Measurements from ENCODE around the gene FYN.

FYN gene

DNA sequence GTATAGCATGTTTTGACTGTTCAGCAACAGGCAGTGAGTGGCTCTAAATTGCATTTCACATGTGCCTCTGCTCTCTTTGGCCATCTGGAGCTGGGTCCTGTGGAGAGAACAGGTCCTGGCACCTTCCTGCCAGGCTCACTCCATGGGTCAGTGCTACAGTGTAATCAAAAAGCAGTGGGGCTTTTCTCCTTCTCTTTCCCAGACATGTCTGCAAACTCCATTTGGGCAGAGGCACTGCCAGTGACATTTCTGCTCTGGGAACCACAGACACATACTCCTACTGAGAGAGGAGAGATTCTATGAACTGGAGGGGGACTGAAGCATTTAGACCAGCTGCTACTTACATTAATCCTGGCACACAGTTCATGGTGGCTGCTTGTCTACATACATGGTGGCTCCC, 199.3 kb downstream of the FYN start:
- DNase-seq: peak; percentile 36 to 71

DNA sequence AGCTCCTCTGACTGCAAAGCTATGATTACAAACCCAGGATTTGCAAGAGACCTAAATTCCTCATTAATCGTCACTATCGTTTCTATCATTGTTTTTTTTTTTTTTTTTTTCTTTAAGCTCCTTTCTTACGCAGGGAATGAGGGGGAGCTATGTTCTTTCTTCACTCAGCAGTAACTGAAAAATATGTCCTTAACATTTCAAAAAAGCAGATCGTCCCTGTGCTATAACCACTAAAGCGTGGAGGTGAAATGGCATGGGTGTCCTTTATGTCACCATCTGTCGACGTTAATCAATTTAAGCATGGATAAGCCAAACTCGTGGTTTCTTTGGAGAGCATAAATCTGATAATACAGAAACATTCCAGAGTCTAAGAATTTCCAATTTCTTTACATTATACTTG, 199.7 kb downstream of the FYN start:
- no peak for DNase-seq

DNA sequence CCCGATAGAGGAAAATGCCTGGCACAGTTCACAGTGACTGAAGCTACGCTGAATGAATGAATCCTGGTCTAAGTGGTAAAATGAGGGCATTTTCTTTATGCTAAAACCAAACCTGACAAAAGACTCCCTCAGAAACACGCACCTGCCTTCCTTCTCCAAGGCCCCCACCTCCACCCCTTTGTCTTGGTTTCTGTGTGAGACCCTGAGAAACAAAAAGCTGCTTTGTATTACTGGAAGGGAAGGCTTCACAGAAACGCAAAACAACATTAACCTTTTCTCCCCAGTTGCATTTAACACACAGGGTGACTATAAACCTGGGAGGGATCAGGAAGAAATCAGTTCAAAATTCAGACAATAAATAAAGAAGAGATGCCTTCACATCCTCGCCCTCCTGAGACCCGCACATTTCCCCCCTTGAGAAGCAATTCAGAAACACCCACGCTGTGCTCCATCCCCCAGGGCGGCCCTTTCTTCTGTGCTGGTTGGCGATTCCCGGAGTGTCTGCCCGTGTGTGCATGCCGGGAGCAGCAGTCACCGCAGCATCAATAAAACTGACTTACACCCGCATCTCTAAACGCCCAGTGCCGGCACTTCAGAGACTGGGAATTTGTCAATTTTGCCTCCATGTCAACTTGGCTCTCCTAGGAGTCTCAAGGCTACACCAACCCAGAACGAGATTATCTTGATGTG, 200.3 kb downstream of the FYN start:
- DNase-seq: no peak

DNA sequence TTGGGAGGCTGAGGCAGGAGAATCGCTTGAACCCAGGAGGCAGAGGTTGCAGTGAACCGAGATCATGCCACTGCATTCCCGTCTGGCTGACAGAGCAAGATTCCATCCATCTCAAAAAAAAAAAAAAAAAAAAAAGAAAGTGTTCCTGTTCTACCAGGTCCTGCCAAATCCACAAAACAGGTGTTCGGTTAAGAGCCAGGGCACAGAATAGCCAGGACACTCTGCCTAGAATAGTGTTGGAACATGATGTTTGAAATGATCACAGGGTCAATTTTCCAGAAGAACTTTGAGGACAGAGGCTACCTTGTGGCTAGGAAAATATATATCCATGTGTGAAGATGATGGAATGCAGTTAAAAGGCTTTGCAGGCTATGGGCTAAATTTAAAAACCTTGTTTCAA, 203.9 kb downstream of the FYN start:
- no peak for DNase-seq

DNA sequence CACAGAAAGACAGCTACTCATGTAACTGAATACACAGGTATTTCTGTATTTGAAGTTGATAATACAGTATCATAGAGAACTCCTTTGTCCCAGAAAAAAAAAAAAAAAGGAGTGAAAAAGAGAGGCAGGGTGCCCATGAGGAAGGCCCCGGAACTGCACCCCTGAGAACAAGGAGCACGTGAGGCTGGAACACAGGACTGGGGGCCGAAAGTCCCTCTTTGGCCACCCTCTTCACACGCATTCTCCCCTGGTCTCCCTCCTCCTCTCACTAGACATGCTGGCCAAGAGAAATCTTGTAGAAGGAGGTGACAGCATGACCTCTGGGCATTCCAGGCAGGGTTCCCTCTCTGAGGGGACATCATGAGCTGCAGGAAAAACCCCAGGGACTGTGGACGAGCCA, 204.8 kb downstream of the FYN start:
- no peak for DNase-seq

DNA sequence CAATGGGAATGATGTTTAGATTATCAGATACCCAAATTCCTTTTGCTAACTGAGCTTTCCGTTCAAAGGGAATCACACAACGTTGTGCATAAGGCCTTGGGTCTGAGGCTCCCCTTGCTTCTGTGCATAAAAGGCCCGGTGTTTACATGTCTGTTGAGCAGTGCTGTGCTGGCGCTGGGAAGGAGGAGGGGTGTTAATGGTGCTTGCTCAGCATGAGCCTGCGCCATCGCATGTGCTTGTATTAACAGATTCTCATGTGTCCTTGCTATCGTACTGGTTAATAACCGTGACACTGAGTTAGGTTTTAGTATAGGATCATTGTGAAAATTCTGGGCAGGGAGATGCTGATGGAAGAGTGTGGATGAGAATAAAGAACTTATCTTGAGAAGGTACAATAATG, 205.3 kb downstream of the FYN start:
- no peak for DNase-seq

DNA sequence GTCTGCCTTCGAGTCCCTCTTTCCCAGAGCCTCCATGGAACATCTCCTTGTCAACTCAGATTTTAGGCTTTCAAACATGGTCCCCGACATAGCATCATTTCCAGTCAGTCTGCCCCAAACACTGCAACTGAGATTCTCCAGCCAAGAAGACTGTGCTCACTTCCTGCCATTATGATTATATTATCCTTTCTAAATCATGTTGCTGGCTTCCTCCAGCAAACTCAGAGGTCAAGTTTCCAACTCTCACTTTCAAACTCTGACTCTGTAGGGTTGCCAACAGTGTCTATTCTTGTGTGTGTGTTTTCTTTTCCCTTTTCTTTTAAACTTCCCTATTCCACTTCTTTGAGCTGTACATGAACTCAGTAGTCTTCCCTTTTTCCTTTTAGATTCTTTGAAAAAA, 206.4 kb downstream of the FYN start:
- no peak for DNase-seq

DNA sequence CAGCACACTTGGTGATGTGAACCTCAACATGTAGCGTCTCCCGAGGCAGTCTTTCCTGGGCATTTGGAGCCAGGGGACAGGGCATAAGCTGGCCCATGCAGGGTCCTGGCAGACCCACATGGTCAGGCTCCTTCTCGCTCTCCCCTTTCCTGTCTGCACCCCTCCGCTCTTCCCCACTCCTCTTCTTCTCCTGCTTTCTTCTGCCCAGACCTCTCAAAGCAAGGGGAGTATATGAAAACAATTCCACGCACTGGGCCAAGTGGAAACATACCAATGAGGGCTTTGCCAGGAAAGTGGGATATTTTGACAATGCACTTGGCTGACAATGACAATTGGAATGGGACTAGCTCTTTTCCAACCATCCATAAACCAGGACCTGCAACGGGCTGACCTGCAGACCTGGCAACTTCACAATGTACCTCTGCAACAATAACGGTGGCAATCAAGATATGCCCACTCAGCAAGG, 208.7 kb downstream of the FYN start:
- peak; percentile 19 to 32 for DNase-seq

DNA sequence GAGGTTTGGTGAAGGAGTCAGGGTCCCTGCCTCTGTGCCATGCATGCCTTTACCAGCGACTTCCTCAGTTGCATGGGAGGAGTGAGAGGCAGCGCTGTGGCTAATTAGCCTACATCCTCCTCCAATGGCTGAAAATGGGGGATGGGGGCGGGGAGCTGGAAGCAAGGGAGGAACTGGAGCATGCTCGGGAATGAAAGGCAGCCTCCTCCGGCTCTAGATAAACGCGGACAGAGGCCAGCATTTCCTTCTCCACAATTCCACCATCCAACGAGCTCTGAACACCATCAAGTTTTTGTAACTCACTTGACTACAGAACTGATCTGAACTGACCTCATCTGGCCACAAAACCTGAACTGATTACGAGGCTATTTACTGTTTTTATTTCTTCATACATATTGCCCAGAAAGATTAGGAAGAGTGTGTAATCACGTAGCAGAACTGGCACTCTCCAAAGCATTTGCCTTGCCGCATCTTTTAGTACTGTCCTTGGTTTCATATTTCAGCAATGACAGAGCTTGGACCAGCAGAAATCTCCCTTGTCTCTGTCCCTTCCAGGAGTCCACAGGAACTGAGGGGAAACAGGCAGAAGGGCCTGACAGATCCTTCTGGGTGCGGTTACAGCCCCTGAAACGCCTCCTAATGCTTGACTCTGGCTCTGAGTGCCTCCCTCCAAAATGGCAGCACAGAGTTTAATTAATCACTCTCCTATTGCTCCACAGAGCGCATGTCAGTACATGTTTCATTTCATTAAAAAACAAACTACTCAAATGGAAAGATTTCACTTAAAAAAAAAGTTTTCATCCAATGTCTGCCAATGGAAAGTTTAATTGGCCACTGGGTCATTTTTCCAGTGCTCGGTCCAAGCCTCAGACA, 209.3 kb downstream of the FYN start:
- DNase-seq: no peak

DNA sequence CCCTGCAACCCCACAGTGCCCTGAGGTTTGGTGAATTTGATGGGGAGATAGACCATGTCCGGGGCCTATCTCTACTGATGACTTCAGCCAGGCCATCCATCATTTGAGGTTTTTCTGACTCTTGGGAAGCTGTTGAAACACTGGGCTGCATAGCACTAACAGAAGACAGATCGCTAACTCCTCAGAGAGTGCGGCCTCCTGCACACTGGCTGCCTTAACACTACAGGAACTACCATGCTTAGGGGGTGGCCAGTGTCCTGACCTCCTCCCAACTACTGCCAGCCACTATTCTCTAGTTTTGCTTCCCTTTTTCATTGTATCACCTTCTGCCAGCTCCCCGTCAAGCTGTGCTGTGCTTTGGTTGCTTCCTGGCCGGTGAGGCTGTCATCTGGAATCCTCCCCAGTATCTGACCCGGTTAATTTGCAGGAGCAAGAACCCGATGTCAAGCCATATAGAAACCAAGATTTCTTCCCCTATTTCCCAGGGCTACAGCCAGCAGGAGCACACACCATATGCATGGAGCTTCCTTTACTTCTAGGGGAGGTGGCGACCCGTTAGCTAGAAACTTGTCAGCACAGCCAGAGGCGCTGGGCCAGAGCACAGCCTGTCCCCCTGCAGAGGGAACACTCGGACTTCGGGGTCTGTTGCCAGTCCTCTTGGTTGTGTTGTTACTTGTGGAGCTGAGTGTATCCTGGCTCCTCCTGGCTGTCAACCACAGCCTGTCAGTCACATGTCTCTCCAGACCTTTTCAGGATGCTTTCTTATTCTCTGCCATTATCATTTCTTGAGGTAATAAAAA, 210.3 kb downstream of the FYN start:
- DNase-seq: peak; percentile 34 to 62

DNA sequence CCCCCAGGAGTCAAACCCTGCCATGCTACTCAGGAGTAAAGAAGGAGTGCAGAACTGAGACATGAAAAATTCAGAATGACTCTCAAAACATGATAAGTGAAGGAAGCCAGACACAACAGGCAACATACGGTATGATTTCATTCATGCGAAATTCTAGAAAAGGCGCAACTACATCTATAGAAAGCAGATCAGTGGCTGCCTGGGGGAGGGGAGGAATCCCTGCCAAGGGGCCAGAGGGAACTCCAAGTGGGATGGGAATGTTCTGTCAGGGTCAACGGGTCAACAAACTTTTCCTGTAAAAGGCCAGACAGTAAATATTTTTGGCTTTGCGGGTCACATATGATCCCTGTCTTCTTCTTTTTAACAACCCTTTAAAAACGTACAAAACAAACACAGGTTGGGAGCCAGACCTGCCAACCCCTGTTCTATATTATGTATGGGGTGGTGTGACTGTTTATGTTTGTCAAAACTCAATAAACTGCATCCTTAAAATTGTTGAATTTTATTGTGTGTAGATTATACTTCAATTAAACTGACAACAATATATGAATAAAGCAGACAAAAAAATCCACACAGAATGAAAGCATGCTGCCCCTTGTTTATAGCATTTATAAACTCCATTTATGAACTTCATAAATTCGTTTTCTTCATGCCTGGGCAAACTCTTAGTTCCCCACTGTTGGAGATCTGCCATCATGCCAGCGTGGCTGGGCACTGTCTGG, 211.0 kb downstream of the FYN start:
- no peak for DNase-seq

DNA sequence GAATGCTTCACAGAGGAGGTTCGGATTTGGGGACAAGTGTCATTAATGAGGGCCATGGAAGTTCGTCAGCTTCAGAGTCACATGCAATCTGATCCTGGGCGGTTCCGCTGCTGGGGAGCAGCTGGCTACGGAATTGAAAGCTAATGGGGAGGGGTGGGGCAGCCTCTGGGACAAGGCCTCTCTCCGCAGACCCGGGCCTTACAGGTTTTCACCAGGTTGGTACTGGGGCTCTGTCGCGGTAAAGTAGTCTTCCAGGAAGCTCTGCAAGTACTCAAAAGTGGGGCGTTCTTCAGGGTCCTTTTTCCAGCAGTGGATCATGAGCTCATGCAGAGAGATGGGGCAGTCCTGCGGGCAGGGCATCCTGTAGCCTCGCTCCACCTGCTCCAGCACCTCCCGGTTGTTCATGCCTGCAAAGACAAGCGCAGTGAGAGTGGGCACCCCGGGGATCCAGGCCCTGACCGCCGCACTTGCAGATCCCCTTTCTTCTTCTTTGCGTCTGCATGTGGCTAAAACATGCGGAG, 211.7 kb downstream of the FYN start:
- DNase-seq: no peak

DNA sequence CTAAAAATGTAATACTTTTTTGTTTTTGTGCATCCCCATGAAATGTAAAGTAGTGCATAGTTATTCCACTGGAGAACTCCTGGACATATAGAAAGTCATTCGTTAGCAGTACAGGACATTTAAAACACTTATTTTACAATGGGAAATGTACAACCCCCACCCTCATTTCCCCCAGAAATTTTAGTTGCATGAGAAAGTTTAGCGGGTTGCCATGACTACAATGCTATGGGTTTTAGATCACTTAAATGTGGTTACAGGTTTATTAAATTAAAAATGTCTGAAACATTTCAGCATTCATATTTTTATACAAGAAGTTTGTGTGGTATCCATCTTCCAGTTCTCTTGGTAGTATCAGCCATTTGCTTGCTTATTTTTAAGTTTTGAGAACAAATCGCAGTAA, 212.7 kb downstream of the FYN start:
- DNase-seq: no peak

DNA sequence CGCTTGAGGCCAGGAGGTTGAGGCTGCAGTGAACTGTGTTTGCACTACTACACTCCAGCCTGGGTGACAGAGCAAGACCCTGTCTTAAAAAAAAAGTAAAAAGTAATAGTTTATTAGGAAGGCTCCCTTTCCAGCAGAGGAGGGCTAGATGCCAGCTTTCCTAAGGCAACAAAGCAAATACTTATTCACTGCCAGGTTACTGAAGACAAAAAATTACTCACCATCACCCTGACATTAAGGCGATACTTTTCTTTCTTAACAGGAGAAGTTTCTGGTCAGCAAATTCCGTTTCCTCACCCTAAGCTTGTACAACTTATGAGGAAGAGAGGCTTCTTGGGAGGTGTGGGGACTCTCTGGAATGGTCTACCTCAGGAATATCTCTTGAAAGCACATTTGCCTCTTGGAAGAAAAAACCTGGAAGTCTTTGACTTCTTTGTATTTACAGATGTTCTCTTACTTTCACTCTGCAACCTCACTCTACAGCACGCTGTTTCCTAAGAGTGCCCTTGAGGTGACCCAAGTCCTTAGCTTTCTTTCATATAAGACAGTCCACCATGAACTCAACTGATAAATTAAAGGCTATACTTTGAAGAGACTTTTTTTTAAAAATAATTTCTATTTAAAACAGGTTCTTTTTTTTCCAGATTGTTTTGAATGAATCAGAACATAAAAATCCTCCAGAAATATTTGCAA, 214.6 kb downstream of the FYN start:
- DNase-seq: no peak

DNA sequence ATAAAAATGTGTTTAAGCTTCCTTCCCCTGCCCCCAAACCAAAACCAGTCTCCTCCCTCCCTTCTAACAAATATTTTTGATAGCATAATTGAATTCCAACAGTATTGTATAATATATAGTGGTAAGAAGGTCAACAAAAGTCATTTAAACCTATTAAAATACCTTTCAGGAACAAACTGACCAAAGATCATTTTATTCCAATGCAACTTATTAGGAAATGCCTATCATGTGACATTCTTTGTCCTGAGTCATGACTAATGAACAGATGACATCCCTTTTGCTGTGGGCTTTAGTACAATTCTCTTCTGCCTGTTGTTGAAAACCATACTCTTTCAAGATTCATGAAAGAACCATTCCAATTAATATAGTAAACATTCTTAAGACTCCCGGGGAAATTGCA, 216.1 kb downstream of the FYN start:
- no peak for DNase-seq

DNA sequence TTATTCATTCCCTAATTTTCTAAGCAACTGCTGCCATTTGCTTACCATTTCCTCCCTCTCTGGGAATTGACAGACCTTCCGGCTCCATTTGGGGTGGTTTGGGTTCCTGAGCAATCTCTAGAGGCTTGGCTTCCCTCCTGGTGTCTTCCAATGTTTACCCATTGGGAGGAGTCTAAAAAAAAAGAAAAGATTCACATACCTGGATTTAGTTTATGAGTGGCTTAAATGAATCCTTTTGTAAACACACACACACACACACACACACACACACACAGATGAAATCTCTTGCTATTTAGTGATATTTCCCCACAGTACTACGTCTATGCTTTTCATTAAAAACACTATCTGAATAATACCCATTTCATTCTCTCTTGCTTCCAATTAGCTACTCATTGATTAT, 219.3 kb downstream of the FYN start:
- DNase-seq: no peak

DNA sequence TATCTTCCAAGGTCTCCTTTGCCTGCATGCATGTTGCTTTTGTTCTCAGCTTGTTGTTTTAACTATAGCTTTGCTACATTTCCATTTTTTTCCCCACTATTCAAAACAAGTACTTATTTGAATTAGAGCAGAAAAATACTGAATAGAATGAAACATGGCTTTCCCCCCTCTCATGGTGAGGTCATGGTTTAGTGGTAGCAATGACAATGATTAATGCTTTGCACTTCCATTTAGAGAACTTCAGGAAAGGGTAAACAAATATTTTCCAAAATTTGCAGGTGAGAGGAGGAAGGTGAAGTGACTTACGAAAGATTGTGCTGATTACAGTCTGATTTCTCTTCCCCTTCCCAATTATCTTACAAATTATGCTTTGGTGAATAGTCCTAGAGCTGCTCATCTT, 219.8 kb downstream of the FYN start:
- no peak for DNase-seq

DNA sequence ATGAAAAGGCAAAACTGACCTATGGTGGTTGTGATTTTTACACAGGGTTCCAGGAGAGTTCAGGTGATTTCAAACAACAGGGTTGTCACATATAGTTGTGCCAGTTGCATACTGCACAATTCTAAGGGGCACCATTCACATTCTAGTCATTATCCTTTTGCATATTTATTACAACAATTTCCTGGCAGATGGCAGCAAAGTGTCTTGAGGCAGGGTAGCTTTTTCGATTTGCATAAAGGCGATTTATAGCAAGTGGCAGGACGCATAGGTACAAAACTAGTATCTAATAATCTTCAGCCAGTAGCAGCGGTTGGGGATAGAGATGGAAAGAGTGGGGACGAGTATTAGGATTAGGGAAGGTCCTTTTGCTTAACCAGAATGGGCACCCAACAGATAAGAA, 221.1 kb downstream of the FYN start:
- no peak for DNase-seq

DNA sequence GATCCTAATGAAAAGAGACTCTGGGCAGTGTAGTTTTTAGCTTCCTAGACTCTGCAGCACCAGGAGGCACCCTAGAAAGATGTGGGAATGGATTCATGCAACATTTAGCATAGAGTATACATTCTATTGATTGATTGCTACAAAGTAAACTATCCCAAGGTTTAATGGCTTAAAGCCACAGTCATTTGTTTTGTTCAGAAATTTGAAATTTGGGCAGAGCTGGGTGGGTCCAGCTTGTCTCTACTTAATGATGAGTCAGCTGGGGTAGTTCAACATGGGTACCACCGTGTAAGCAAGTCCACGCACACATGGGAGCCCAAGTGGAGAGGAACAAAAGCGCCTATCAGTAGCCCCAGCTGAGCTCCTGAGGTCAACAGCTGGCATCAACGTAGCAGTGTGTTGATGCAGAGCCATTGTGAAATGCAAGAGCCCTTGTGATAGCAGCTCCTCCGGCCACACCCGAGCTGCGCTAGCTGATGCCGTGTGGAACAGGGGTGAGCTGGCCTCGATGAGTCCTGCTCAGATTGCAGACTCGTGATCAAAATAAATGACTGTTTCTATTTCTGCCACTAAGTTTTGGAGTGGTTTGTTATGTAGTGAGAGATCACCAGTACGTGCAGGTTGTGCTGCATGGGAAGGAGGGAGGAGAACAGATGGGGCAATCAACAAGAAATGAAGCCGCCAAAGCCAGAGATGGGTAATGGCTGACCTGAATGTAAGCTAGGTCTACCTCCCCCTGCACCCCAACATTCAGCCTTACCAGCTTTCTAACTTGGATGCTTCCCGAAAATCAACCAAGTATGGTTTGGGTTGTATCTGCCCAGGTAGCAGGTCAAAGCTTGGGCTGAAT, 221.8 kb downstream of the FYN start:
- DNase-seq: no peak

DNA sequence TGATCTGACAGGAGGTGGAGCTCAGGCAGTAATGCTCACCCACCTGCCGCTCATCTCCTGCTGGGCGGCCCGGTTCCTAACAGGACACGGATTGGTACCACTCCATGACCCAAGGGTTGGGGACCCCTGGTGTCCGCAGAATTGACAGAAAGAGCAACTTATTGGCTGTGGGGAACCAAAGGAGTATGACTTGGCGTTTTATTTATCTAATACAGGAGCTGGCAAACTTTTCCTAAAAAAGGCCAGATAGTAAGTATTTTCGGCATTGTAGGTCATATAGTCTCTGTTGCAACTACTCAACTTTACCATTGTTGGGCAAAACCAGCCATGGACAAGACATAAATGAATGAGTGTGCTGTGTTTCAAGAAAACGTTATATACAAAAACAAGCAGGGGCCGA, 223.2 kb downstream of the FYN start:
- no peak for DNase-seq

DNA sequence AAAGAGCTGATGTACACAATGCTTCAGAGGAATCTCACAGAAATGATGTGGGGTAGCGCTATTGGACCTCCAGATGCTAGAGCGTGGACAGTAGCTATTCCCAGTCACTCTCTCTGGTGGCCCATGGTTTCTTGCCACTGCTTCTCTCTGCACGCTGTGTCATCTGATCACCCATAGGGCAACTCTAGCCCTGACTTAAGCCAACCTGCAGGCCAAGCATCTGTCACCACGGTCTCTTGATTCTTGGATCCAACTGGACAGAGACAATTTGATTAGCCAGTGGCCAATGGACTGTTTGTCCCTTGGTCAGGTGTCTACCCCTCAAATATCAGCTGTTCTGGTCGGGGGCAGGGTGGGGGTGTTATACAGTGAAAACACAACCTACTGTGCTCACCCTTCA, 225.2 kb downstream of the FYN start:
- no peak for DNase-seq

Data from cerebellar nuclear complex (tissue), 1 donor.